ENCODE results near the gene RAB3IL1.

Gene RAB3IL1

DNA sequence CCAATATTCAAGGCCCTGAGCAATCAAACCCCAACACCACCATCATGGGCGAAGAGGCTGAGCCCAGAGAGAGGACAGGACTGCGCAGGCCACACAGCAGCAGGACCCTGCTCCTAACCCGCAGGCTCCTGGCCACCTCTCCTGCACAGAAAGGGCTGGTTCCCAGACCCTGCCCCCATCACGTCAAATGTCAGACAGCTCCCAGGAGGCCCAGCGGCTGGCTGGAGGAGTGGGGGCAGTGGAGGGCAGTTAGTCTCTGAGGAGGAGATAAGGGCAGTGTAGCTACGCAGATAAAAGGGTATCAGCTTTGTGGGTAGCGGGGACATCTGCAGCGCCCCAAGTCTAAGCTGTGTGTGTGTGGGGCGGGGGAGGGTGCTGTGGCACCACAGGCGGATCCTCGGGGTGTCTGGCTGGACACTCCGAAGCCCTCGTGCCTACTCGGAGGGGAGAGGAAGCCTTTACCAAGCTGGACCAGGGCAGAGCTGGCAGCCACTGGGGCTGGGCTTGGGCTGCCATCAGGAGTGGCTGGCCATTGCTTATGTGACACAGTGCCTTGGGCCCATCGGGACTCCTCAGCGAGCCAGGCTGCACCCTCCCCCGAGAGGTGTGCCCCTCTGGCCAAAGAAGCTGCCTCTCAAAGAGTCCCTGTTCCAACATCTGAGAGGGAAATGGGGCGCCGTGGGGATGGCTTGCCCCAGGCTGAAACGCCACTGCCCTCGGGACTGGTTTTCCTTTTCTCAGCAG lies 47.5 kb downstream of the RAB3IL1 start:
- no peak overlapping the region for H3K4me3 ChIP-seq (replicated peaks; ENCODE audit: low read depth, low read length)
- TF ChIP-seq, protein P1, sequence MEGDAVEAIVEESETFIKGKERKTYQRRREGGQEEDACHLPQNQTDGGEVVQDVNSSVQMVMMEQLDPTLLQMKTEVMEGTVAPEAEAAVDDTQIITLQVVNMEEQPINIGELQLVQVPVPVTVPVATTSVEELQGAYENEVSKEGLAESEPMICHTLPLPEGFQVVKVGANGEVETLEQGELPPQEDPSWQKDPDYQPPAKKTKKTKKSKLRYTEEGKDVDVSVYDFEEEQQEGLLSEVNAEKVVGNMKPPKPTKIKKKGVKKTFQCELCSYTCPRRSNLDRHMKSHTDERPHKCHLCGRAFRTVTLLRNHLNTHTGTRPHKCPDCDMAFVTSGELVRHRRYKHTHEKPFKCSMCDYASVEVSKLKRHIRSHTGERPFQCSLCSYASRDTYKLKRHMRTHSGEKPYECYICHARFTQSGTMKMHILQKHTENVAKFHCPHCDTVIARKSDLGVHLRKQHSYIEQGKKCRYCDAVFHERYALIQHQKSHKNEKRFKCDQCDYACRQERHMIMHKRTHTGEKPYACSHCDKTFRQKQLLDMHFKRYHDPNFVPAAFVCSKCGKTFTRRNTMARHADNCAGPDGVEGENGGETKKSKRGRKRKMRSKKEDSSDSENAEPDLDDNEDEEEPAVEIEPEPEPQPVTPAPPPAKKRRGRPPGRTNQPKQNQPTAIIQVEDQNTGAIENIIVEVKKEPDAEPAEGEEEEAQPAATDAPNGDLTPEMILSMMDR (IDR thresholded peaks at IDR 0.05; ENCODE audit: low read depth, low read length, missing control alignments): no peak
- DNase-seq (ENCODE audit: extremely low read depth, low read depth): no peak

DNA sequence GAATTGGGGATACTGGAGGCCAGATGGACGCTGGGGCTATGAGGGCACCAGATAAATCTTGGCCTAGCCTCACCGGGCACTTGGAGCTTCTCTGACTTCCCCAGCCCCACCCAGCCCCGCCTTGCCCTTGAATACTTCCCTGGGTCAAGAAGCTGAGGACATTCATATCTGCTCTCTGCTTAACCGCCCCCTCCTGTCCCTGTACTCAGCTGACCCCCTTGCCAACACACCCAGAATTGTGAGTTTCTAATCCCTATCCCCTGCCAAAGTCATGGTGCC lies 48.0 kb downstream of the RAB3IL1 start:
- TF ChIP-seq, protein P1 (IDR thresholded peaks at IDR 0.05; ENCODE audit: low read depth, low read length, missing control alignments): no peak
- DNase-seq (ENCODE audit: extremely low read depth, low read depth): no peak
- H3K4me3 ChIP-seq (replicated peaks; ENCODE audit: low read depth, low read length): no peak overlapping the region

DNA sequence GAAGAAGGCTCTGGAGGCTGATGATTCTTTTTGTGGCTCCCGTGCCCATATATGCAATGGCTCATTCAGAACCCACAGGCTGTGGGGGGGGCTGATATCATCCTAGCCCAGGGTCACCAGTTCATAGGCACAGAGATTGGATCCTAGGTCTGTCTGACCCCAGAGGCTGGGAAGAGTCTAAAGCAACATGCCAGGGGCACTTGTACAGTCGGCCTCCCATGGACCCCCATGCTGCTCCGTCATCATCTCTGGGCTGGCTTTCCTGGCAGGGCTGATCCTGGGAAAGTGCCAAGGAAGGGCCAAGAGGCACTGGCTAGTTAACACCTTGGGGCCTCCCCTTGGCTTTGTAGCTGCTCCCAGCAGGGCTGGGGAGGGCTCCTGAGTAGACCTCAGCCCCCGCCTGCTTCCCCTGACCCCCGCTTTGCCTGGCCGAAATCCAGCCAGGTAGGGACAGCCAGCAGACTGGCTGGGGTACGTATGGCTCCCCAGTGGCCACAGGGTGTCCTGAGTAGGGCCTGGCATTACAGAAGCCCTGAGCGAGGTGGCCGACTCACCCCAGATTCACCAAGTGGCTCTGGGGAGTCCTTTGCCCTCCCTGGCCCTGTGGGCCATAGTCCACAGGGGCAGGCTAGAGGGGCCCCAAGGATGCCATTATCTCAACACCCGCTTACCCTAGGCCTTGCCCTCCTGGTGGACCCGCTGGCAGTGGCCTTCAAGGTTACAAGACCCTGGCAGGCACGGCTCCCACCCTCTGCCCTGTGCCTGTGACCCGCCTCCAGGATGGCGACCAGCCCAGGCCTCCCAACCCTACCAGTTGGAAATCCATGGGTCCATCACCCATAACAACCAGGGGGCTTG lies 48.6 kb downstream of the RAB3IL1 start:
- DNase-seq (ENCODE audit: extremely low read depth, low read depth): no peak
- H3K4me3 ChIP-seq (replicated peaks; ENCODE audit: low read depth, low read length): no peak overlapping the region
- TF ChIP-seq, protein P1 (IDR thresholded peaks at IDR 0.05; ENCODE audit: low read depth, low read length, missing control alignments): no peak

DNA sequence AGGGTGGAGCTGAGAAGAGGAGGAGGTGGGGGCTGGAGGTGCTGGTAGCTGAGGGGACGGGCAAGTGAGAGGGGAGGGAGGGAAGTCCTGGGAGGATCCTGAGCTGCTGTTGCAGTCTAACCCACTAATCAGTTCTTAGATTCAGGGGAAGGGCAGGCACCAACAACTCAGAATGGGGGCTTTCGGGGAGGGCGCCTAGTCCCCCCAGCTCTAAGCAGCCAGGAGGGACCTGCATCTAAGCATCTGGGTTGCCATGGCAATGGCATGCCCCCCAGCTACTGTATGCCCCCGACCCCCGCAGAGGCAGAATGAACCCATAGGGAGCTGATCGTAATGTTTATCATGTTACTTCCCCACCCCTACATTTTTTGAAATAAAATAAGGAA lies 50.4 kb downstream of the RAB3IL1 start:
- no peak overlapping the region for H3K4me3 ChIP-seq (replicated peaks; ENCODE audit: low read depth, low read length)
- no peak for DNase-seq (ENCODE audit: extremely low read depth, low read depth)
- TF ChIP-seq, protein P1 (IDR thresholded peaks at IDR 0.05; ENCODE audit: low read depth, low read length, missing control alignments): no peak

DNA sequence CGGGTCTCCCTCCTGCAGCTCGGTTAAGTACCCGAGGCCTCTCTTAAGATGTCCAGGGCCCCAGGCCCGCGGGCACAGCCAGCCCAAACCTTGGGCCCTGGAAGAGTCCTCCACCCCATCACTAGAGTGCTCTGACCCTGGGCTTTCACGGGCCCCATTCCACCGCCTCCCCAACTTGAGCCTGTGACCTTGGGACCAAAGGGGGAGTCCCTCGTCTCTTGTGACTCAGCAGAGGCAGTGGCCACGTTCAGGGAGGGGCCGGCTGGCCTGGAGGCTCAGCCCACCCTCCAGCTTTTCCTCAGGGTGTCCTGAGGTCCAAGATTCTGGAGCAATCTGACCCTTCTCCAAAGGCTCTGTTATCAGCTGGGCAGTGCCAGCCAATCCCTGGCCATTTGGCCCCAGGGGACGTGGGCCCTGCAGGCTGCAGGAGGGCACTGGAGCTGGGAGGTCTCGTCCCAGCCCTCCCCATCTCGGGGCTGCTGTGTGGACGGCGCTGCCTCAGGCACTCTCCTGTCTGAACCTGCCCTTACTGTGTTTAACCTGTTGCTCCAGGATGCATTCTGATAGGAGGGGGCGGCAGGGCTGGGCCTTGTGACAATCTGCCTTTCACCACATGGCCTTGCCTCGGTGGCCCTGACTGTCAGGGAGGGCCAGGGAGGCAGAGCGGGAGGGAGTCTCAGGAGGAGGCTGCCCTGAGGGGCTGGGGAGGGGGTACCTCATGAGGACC lies 51.0 kb downstream of the RAB3IL1 start:
- TF ChIP-seq, protein P1 (IDR thresholded peaks at IDR 0.05; ENCODE audit: low read depth, low read length, missing control alignments): no peak
- DNase-seq (ENCODE audit: extremely low read depth, low read depth): no peak
- no peak overlapping the region for H3K4me3 ChIP-seq (replicated peaks; ENCODE audit: low read depth, low read length)

DNA sequence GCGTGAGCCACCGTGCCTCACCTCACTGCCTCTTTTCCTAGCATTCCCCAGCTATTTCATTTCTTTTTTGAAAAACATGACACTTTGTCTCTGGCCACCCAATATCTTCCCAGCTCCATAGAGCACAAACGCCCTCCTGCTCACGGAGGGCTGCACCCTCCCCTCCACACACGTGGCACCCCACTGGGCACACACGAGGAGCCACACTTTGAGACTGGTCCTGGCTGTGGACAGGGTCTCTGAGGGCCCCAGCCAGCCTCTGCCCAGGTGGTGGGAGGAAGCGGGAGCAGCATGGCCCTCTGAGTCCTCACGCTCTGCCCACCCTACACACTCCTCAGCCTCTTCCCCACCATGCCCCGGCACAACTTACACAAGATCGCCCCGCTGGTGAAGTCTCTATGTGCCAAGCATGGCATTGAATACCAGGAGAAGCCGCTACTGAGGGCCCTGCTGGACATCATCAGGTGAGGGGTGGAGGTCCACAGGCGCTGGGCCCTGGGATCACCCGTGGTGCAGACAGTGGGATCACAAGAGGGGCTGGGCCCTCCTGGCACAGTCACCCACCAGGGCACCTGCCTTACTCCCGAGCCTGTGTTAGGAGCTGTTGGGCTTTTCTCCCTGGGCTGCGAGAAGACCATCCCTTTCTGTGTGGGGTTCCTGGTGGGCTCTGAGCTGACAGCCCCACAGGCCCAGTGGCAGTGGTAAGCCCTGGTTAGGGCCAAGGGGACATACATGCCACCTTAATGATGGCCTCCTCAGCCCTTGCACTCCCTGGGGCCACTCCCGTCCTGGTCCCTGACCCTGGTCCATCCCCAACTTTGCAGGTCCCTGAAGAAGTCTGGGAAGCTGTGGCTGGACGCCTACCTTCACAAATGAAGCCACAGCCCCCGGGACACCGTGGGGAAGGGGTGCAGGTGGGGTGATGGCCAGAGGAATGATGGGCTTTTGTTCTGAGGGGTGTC lies 52.3 kb downstream of the RAB3IL1 start:
- DNase-seq (ENCODE audit: extremely low read depth, low read depth): no peak
- TF ChIP-seq, protein P1 (IDR thresholded peaks at IDR 0.05; ENCODE audit: low read depth, low read length, missing control alignments): no peak
- no peak overlapping the region for H3K4me3 ChIP-seq (replicated peaks; ENCODE audit: low read depth, low read length)
